Liver (tissue), 9 donors: ENCODE measurements around the gene RAC2. TPM values are rescaled to one million over a fixed set of nuclear protein-coding genes. Genes with fewer than 3 reads are reported as not detected.

Experiments
- DNase-seq: peaks from one replicate; pipeline ENCODE4 v3.0.0-alpha.2; 2017; ENCODE audit warnings: low spot score
- H3K27ac ChIP-seq, 2 donors: one replicate each; pipeline ENCODE4 v1.7.0; 2013; ENCODE audit warnings: inconsistent platforms in 2 of 2, low read length in 2 of 2, control low read depth in 1 of 2, low read depth in 1 of 2, mild to moderate bottlenecking in 1 of 2
- H3K27me3 ChIP-seq, 4 donors: one replicate each; pipeline versions ENCODE4 v1.6.1 to v1.7.0; 2013; ENCODE audit warnings: low read length in 3 of 4, inconsistent platforms in 1 of 4, mild to moderate bottlenecking in 1 of 4, moderate library complexity in 1 of 4; ENCODE audit not compliant: control insufficient read depth in 4 of 4, insufficient read depth in 4 of 4
- H3K36me3 ChIP-seq, 4 donors: one replicate each; pipeline versions ENCODE4 v1.6.1 to v1.7.0; 2013; ENCODE audit warnings: low read length in 3 of 4, mild to moderate bottlenecking in 3 of 4, low read depth in 1 of 4, moderate library complexity in 1 of 4; ENCODE audit not compliant: control insufficient read depth in 4 of 4, insufficient read depth in 3 of 4
- H3K4me1 ChIP-seq, 4 donors: one replicate each; pipeline versions ENCODE4 v1.6.1 to v1.7.0; 2013; ENCODE audit warnings: low read length in 3 of 4, mild to moderate bottlenecking in 3 of 4, moderate library complexity in 1 of 4; ENCODE audit not compliant: control insufficient read depth in 4 of 4, insufficient read depth in 4 of 4
- H3K4me3 ChIP-seq, 3 donors: one replicate each; pipeline versions ENCODE4 v1.6.1 to v1.7.0; 2013; ENCODE audit warnings: low read length in 3 of 3, control low read depth in 1 of 3, low read depth in 1 of 3, mild to moderate bottlenecking in 1 of 3
- H3K9ac ChIP-seq, 2 donors: one replicate each; pipeline ENCODE4 v1.7.0; 2013; ENCODE audit warnings: low read length in 2 of 2, mild to moderate bottlenecking in 2 of 2, moderate library complexity in 2 of 2, control low read depth in 1 of 2, low read depth in 1 of 2
- H3K9me3 ChIP-seq, 4 donors: one replicate each; pipeline versions ENCODE4 v1.6.1 to v1.7.0; 2013; ENCODE audit warnings: low read length in 3 of 4; ENCODE audit not compliant: control insufficient read depth in 4 of 4
- ATF3 ChIP-seq: IDR thresholded peaks from 2 replicates; pipeline ENCODE4 v1.6.1; 2016; ENCODE audit warnings: antibody characterized with exemption
- CTCF ChIP-seq: fragments of 150-350 bp; IDR thresholded peaks from 2 replicates; pipeline ENCODE4 v1.5.1; 2017; ENCODE audit warnings: improper control_type of control experiment, low read depth, low read length; ENCODE audit not compliant: missing input control
- EGR1 ChIP-seq, 2 donors: IDR thresholded peaks; 2 replicates each; pipeline ENCODE4 v1.6.1; 2016 to 2018; ENCODE audit warnings: antibody characterized with exemption in 2 of 2, low read depth in 2 of 2
- FOXA1 ChIP-seq: IDR thresholded peaks from 2 replicates; pipeline ENCODE4 v1.6.1; 2016; ENCODE audit warnings: antibody characterized with exemption
- FOXA2 ChIP-seq: IDR thresholded peaks from 2 replicates; pipeline ENCODE4 v1.6.1; 2016; ENCODE audit warnings: antibody characterized with exemption
- GABPA ChIP-seq, 2 donors: IDR thresholded peaks in 1 of 2; conservative IDR thresholded peaks in 1 of 2; 2 replicates each; pipeline ENCODE4 v1.6.1; 2016; ENCODE audit warnings: antibody characterized with exemption in 2 of 2, mild to moderate bottlenecking in 1 of 2, moderate library complexity in 1 of 2
- HNF4A ChIP-seq, 2 donors: conservative IDR thresholded peaks; 2 replicates each; pipeline ENCODE4 v1.6.1; 2016; ENCODE audit warnings: antibody characterized with exemption in 2 of 2, mild to moderate bottlenecking in 2 of 2
- HNF4G ChIP-seq: IDR thresholded peaks from 2 replicates; pipeline ENCODE4 v1.6.1; 2016; ENCODE audit warnings: antibody characterized with exemption
- JUND ChIP-seq, 2 donors: IDR thresholded peaks; 2 replicates each; pipeline ENCODE4 v1.6.1; 2016; ENCODE audit warnings: antibody characterized with exemption in 2 of 2
- MAX ChIP-seq: IDR thresholded peaks from 2 replicates; pipeline ENCODE4 v1.6.1; 2016; ENCODE audit warnings: antibody characterized with exemption
- NR2F2 ChIP-seq: IDR thresholded peaks from 2 replicates; pipeline ENCODE4 v1.6.1; 2016; ENCODE audit warnings: antibody characterized with exemption
- RAD21 ChIP-seq, 2 donors: IDR thresholded peaks; 2 replicates each; pipeline ENCODE4 v1.6.1; 2016; ENCODE audit warnings: antibody characterized with exemption in 2 of 2, mild to moderate bottlenecking in 2 of 2
- REST ChIP-seq: IDR thresholded peaks from 2 replicates; pipeline ENCODE4 v1.6.1; 2016; ENCODE audit warnings: antibody characterized with exemption, mild to moderate bottlenecking
- RXRA ChIP-seq, 2 donors: IDR thresholded peaks; 2 replicates each; pipeline ENCODE4 v1.6.1; 2017 to 2018; ENCODE audit warnings: antibody characterized with exemption in 2 of 2, mild to moderate bottlenecking in 1 of 2
- SP1 ChIP-seq: IDR thresholded peaks from 2 replicates; pipeline ENCODE4 v1.6.1; 2018; ENCODE audit warnings: antibody characterized with exemption, mild to moderate bottlenecking
- YY1 ChIP-seq: IDR thresholded peaks from 2 replicates; pipeline ENCODE4 v1.6.1; 2016; ENCODE audit warnings: antibody characterized with exemption, mild to moderate bottlenecking
- ZBTB33 ChIP-seq: IDR thresholded peaks from 2 replicates; pipeline ENCODE4 v1.6.1; 2016; ENCODE audit warnings: antibody characterized with exemption
- WGBS: extraction: QIAGEN DNeasy Blood & Tissue Kit; methylation state at CpG from one replicate; pipeline ENCODE4 v1.1.7; 2013; 5-methylcytosine and 5-hydroxymethylcytosine counted together
- polyA plus RNA-seq, 2 donors: library from polyadenylated mRNA; stranded (reverse) in 1 of 2; unstranded in 1 of 2; fragments of 200-250 nt in 1 of 2; fragments of >200 nt in 1 of 2; fragmentation: Nextera tagmentation in 1 of 2; extraction: Ambion mirVana in 1 of 2; gene quantifications; one replicate each; pipeline versions ENCODE4 v1.2.1 to v1.2.3, GENCODE V29; 2013 to 2015
- total RNA-seq, 2 donors: library from RNA; depleted of rRNA; stranded (reverse); fragments of >200 nt; gene quantifications; one replicate each; pipeline ENCODE4 v1.2.3, GENCODE V29; 2014
- donor health status: healthy.
- donor health status: healthy.
- donor health status: healthy.
- donor health status: healthy.
- donor health status: healthy.

The RAC2 gene
- total and polyA plus RNA-seq, 4 donors = 4.0 to 15.0 (median 7.4) TPM

GRCh38 chr22:37275622-37276021 lies 31.6 kb upstream of the RAC2 start:
- H3K9ac ChIP-seq = no peak overlapping the region
- WGBS = 77% methylated on average over 5 of the region's 5 CpGs

GRCh38 chr22:37275134-37275533 lies 31.1 kb upstream of the RAC2 start:
- Histone ChIP-seq H3K9ac (no peak overlapping the region), H3K36me3 (no peaks in the 10 kb centered on the region), H3K4me1 (no peaks in the 10 kb centered on the region), H3K9me3 (no peaks in the 10 kb centered on the region), H3K27ac (no peak overlapping the region), H3K27me3 (no peaks in the 10 kb centered on the region), H3K4me3 (no peak overlapping the region)
- no peak for DNase-seq
- 81% methylated on average over 11 of the region's 11 CpGs for WGBS
- no peak for TF ChIP-seq RXRA (IDR thresholded peaks at IDR 0.05)
- TF ChIP-seq EGR1 (IDR thresholded peaks at IDR 0.05; ENCODE audit: low read depth in 2 of 2) = no peak
- no peak for TF ChIP-seq YY1
- TF ChIP-seq SP1 = no peak
- TF ChIP-seq CTCF = no peak
- TF ChIP-seq FOXA1 = no peak
- TF ChIP-seq RAD21 (IDR thresholded peaks at IDR 0.05) = no peak
- no peak for TF ChIP-seq ZBTB33
- TF ChIP-seq GABPA (IDR thresholded peaks at IDR 0.05 in 1 of 2, conservative IDR thresholded peaks at IDR 0.05 in 1 of 2) = no peak
- no peak for TF ChIP-seq HNF4A (conservative IDR thresholded peaks at IDR 0.05)
- no peak for TF ChIP-seq REST
- TF ChIP-seq MAX = no peak
- TF ChIP-seq JUND (IDR thresholded peaks at IDR 0.05) = no peak
- no peak for TF ChIP-seq ATF3
- TF ChIP-seq HNF4G = no peak
- no peak for TF ChIP-seq FOXA2
- TF ChIP-seq NR2F2 = no peak

More at GRCh38 chr22:37275622-37276021, 31.6 kb upstream of the RAC2 start:
- H3K9me3 ChIP-seq = no peaks in the 10 kb centered on the region
- no peaks in the 10 kb centered on the region for H3K36me3 ChIP-seq
- TF ChIP-seq EGR1 (IDR thresholded peaks at IDR 0.05; ENCODE audit: low read depth in 2 of 2) = no peak
- TF ChIP-seq FOXA2 = no peak
- no peak for TF ChIP-seq NR2F2
- TF ChIP-seq RXRA (IDR thresholded peaks at IDR 0.05) = no peak
- no peak for TF ChIP-seq YY1
- TF ChIP-seq REST = no peak
- no peak overlapping the region for H3K4me3 ChIP-seq
- DNase-seq = no peak
- H3K4me1 ChIP-seq = no peaks in the 10 kb centered on the region
- H3K27ac ChIP-seq = no peak overlapping the region
- no peaks in the 10 kb centered on the region for H3K27me3 ChIP-seq
